Breast epithelium (tissue), 3 donors: ENCODE data around the gene CLSTN2.

Experiments
- CTCF ChIP-seq, 3 donors: fragments of 450-650 bp; IDR thresholded peaks; one replicate each; pipeline ENCODE4 v1.5.1; 2016 to 2017; ENCODE audit warnings: antibody characterized with exemption in 3 of 3, mild to moderate bottlenecking in 3 of 3, moderate library complexity in 3 of 3
- POLR2A ChIP-seq: fragments of 450-650 bp; IDR thresholded peaks from one replicate; pipeline ENCODE4 v1.6.1; 2016; ENCODE audit warnings: antibody characterized with exemption, mild to moderate bottlenecking, moderate library complexity
- POLR2AphosphoS5 ChIP-seq, 3 donors: sonication (generic); formaldehyde crosslinking; IDR thresholded peaks; one replicate each; pipeline ENCODE4 v1.6.1; 2017; ENCODE audit warnings: antibody characterized with exemption in 3 of 3

GRCh38 chr3:140470211-140470610 is 535.2 kb downstream of the CLSTN2 start:
- TF ChIP-seq CTCF (IDR thresholded peaks at IDR 0.05) (no peak), POLR2AphosphoS5 (IDR thresholded peaks at IDR 0.05) (no peak), POLR2A (no peak)
